Posterior vena cava (tissue), 2 donors: Measurements from ENCODE around the gene CPT1C. TPM values are rescaled to one million over a fixed set of nuclear protein-coding genes. Genes with fewer than 3 reads are reported as not detected.
"Not testable (repeated sequence)": the region's sequence is repeated elsewhere in the genome, so short reads cannot be mapped to it uniquely, and the experiment has no call there.

Experiments used
- DNase-seq: peaks from one replicate; pipeline ENCODE4 v3.0.0-alpha.2; 2020; ENCODE audit warnings: low spot score
- intact Hi-C, 2 donors: fragments of 100-400 bp; cut with DNase I; formaldehyde crosslinking; loops; one replicate each; pipeline versions ENCODE4 v1.14.1 to v1.14.2; 2022 to 2023
- total RNA-seq, 2 donors: library from RNA; stranded (reverse); fragmentation: NEBNext Ultra II Directional; extraction: Animal tissue kit (Norgen Biotek cat#: 25700); gene quantifications; one replicate each; pipeline ENCODE4 v1.2.1, GENCODE V29; 2021
- donor health status: DM: yes; HTN: yes; CAD: no.
- donor health status: DM: yes; HTN: yes; CAD: no.

CPT1C gene
- total RNA-seq, 2 donors from 2014 or later: 10.6 to 11.8 TPM

GRCh38 chr19:49691243-49692146 is 579 bp downstream of the CPT1C start:
- intact Hi-C loops: no loop called here

GRCh38 chr19:49692147-49692506 is 1.2 kb downstream of the CPT1C start:
- DNase-seq: no peak
- intact Hi-C loops: no loop called here

More at GRCh38 chr19:49691243-49692146, 579 bp downstream of the CPT1C start:
- no peak for DNase-seq

- DNase-seq: no peak
- intact Hi-C loops: no loop called here
These were observed 5.2 kb downstream of the CPT1C start for GRCh38 chr19:49696115-49696514.

- no peak for DNase-seq
- intact Hi-C loops: no loop called here
These were observed 5.9 kb downstream of the CPT1C start for GRCh38 chr19:49696865-49697264.

- intact Hi-C loops: no loop called here
- DNase-seq: no peak
These were observed 8.4 kb downstream of the CPT1C start for GRCh38 chr19:49699364-49699763.

- no peak for DNase-seq
These were observed 9.6 kb downstream of the CPT1C start for GRCh38 chr19:49700563-49700962.

GRCh38 chr19:49701271-49701786 is 10.4 kb downstream of the CPT1C start:
- intact Hi-C loops: no loop called here
- DNase-seq: no peak

More at GRCh38 chr19:49700563-49700962, 9.6 kb downstream of the CPT1C start:
- intact Hi-C loops: no loop called here

GRCh38 chr19:49704888-49705642 is 14.1 kb downstream of the CPT1C start:
- DNase-seq: no peak
- intact Hi-C loops: no loop called here

- no peak for DNase-seq
- intact Hi-C loops: no loop called here
These were observed 15.0 kb downstream of the CPT1C start for GRCh38 chr19:49705919-49706318.

- intact Hi-C loops: no loop called here
- DNase-seq: no peak
These were observed 19.5 kb downstream of the CPT1C start for GRCh38 chr19:49710372-49710951.

- DNase-seq: peak; percentile 89
- intact Hi-C loops: no loop called here
These were observed 21.5 kb downstream of the CPT1C start for GRCh38 chr19:49712397-49712859.

- intact Hi-C loops: no loop called here
- DNase-seq: no peak
These were observed 22.4 kb downstream of the CPT1C start for GRCh38 chr19:49713236-49713845.

- intact Hi-C loops: no loop called here
These were observed 25.2 kb downstream of the CPT1C start for GRCh38 chr19:49716154-49716553.

GRCh38 chr19:49718511-49718910 is 27.6 kb downstream of the CPT1C start:
- DNase-seq: no peak
- intact Hi-C loops: no loop called here

More at GRCh38 chr19:49716154-49716553, 25.2 kb downstream of the CPT1C start:
- DNase-seq: no peak

- intact Hi-C loops: no loop called here
These were observed 28.1 kb downstream of the CPT1C start for GRCh38 chr19:49718991-49719390.

GRCh38 chr19:49719420-49719819 is 28.5 kb downstream of the CPT1C start:
- intact Hi-C loops, DNase-seq: not testable (repeated sequence)

More at GRCh38 chr19:49718991-49719390, 28.1 kb downstream of the CPT1C start:
- DNase-seq: no peak

GRCh38 chr19:49727217-49728030 is 36.5 kb downstream of the CPT1C start:
- DNase-seq: peak; percentile 93
- intact Hi-C loops: no loop called here

- DNase-seq: no peak
- intact Hi-C loops: no loop called here
These were observed 39.2 kb downstream of the CPT1C start for GRCh38 chr19:49730166-49730565.
